Adrenal gland (tissue), 12 donors: ENCODE data around the gene TFCP2L1. TPM values are rescaled to one million over a fixed set of nuclear protein-coding genes. Genes with fewer than 3 reads are reported as not detected.

Source experiments
- DNase-seq, 7 donors: peaks; one replicate each; pipeline ENCODE4 v3.0.0-alpha.2; 2019 to 2020
- H3K27ac ChIP-seq, 5 donors: fragments of 200-600 bp; sonication (generic) in 4 of 5; 1 replicate in 3 of 5; 2 replicates in 2 of 5; pipeline versions ENCODE4 v1.5.1 to v1.8.0; 2016 to 2020; ENCODE audit warnings: mild to moderate bottlenecking in 1 of 5
- H3K27me3 ChIP-seq: fragments of 200-600 bp; 2 replicates; pipeline ENCODE4 v1.8.0; 2021
- H3K36me3 ChIP-seq, 2 donors: fragments of 200-600 bp; replicated peaks in 1 of 2; 1 replicate in 1 of 2; 2 replicates in 1 of 2; pipeline versions ENCODE4 v1.5.1 to v1.8.0; 2018 to 2022
- H3K4me1 ChIP-seq, 2 donors: fragments of 200-600 bp; replicated peaks in 1 of 2; 1 replicate in 1 of 2; 2 replicates in 1 of 2; pipeline versions ENCODE4 v1.5.1 to v1.8.0; 2018 to 2021
- H3K4me3 ChIP-seq, 4 donors: fragments of 200-600 bp; sonication (generic) in 3 of 4; one replicate each; pipeline ENCODE4 v1.5.1; 2016 to 2018
- H3K9me3 ChIP-seq, 3 donors: fragments of 200-600 bp; sonication (generic) in 1 of 3; replicated peaks in 1 of 3; 1 replicate in 2 of 3; 2 replicates in 1 of 3; pipeline versions ENCODE4 v1.5.1 to v1.8.0; 2016 to 2021
- POLR2A ChIP-seq, 2 donors: fragments of 450-650 bp; IDR thresholded peaks; one replicate each; pipeline ENCODE4 v1.6.1; 2017; ENCODE audit warnings: antibody characterized with exemption in 2 of 2, mild to moderate bottlenecking in 2 of 2, moderate library complexity in 1 of 2
- WGBS, 4 donors: extraction: QIAGEN DNeasy Blood & Tissue Kit in 2 of 4; methylation state at CpG; one replicate each; pipeline versions ENCODE4 v1.1.5 to v1.1.7; 2013 to 2017; 5-methylcytosine and 5-hydroxymethylcytosine counted together
- intact Hi-C, 2 donors: fragments of 100-400 bp; cut with DNase I; formaldehyde crosslinking; loops; one replicate each; pipeline versions ENCODE4 v1.14.1 to v1.15.0; 2022 to 2023
- polyA plus RNA-seq, 3 donors: library from polyadenylated mRNA; stranded (reverse); fragments of 200-250 nt in 2 of 3; fragments of 350-450 nt in 1 of 3; fragmentation: Illumina TruSeq in 1 of 3; extraction: RNeasy Lipid Tissue Mini Kit (QIAGEN cat#74804) in 1 of 3; gene quantifications; one replicate each; pipeline ENCODE4 v1.2.3, GENCODE V29; 2013 to 2014
- total RNA-seq, 9 donors: library from RNA; depleted of rRNA in 4 of 9; stranded (reverse); fragments of >200 nt in 4 of 9; fragments of 120-200 nt in 1 of 9; fragmentation: NEBNext Ultra II Directional in 1 of 9; extraction: Animal tissue kit (Norgen Biotek cat#: 25700) in 1 of 9; gene quantifications; one replicate each; pipeline versions ENCODE4 v1.1.0 to v1.2.4, GENCODE V29; 2013 to 2023
- TF ChIP-seq, protein P1 (sequence below), 6 experiments: fragments of 450-650 bp in 4 of 6; fragments of 200-600 bp in 2 of 6; sonication (generic) in 1 of 6; IDR thresholded peaks; 1 replicate in 5 of 6; 2 replicates in 1 of 6; pipeline versions ENCODE4 v1.5.1 to v1.8.0; 2016 to 2021; ENCODE audit warnings: antibody characterized with exemption in 6 of 6, mild to moderate bottlenecking in 2 of 6, moderate library complexity in 1 of 6
- donor health status: healthy with polysubstance abuse.
- donor health status: Bipolar disorder and iron deficiency.
- donor health status: DM: yes; HTN: yes; CAD: no.
- donor health status: DM: no; HTN: no; CAD: no.
- donor health status: DM: no; HTN: no; CAD: no.
- donor health status: DM: yes; HTN: yes; CAD: no.

The TFCP2L1 gene
- total and polyA plus RNA-seq, 12 donors: 0.17 to 2.5 (median 0.87) TPM

DNA sequence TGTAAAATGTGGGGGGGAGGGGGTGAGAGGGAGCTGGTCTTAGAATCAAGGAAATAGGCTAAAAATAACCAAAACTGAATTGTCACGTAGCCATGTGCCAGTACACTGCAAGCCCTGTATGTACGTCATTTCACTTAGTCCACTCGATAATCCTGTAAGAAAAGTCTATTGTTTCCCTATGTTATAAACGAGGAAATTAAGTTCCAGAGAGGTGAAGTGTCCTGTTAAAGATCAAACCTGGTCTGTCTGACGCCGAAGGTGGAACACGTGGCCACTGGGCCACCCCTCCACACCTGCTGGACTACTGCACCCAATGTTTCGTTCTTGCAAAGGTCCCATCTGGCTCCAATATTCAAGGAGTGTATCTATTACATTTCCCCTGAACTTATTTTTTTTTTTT, 29.6 kb downstream of the TFCP2L1 start:
- H3K27ac ChIP-seq: no peak overlapping the region
- no peak overlapping the region for H3K4me3 ChIP-seq
- no peaks in the 10 kb centered on the region for H3K36me3 ChIP-seq
- TF ChIP-seq POLR2A (IDR thresholded peaks at IDR 0.05): no peak
- TF ChIP-seq, protein P1, sequence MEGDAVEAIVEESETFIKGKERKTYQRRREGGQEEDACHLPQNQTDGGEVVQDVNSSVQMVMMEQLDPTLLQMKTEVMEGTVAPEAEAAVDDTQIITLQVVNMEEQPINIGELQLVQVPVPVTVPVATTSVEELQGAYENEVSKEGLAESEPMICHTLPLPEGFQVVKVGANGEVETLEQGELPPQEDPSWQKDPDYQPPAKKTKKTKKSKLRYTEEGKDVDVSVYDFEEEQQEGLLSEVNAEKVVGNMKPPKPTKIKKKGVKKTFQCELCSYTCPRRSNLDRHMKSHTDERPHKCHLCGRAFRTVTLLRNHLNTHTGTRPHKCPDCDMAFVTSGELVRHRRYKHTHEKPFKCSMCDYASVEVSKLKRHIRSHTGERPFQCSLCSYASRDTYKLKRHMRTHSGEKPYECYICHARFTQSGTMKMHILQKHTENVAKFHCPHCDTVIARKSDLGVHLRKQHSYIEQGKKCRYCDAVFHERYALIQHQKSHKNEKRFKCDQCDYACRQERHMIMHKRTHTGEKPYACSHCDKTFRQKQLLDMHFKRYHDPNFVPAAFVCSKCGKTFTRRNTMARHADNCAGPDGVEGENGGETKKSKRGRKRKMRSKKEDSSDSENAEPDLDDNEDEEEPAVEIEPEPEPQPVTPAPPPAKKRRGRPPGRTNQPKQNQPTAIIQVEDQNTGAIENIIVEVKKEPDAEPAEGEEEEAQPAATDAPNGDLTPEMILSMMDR (IDR thresholded peaks at IDR 0.05): no peak
- 81 to 84% (median 83%) methylated on average over 8 of the region's 8 CpGs for WGBS, 4 donors
- H3K4me1 ChIP-seq: no peaks in the 10 kb centered on the region
- no peaks in the 10 kb centered on the region for H3K27me3 ChIP-seq
- intact Hi-C loops: no loop called here
- no peak for DNase-seq
- H3K9me3 ChIP-seq: no peaks in the 10 kb centered on the region

DNA sequence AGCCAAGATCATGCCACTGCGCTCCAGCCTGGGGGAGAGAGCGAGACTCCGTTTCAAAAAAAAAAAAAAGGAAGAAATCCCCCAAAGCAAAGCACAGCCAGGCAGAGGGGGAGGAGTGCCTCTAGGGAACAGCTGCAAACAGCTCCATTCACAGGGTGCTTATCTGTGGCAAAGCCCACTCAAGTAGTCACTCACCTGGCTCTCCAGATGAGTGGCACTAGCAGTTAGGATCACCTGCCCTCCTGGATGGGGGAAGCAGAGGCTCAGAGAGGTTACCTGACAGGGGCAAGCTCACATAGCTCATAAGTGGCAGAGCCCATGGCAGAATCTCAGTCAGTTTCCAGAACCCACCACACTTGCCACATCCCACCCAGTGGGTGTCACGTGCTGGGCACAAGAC, 30.3 kb downstream of the TFCP2L1 start:
- intact Hi-C loops: no loop called here
- Histone ChIP-seq H3K27me3 (no peaks in the 10 kb centered on the region), H3K4me1 (no peaks in the 10 kb centered on the region), H3K9me3 (no peaks in the 10 kb centered on the region), H3K4me3 (no peak overlapping the region), H3K27ac (no peak overlapping the region), H3K36me3 (no peaks in the 10 kb centered on the region)
- no peak for DNase-seq
- 78 to 87% (median 87%) methylated on average over 3 to 4 of the region's 4 CpGs for WGBS, 4 donors
- TF ChIP-seq, protein P1 (IDR thresholded peaks at IDR 0.05): no peak
- no peak for TF ChIP-seq POLR2A (IDR thresholded peaks at IDR 0.05)

DNA sequence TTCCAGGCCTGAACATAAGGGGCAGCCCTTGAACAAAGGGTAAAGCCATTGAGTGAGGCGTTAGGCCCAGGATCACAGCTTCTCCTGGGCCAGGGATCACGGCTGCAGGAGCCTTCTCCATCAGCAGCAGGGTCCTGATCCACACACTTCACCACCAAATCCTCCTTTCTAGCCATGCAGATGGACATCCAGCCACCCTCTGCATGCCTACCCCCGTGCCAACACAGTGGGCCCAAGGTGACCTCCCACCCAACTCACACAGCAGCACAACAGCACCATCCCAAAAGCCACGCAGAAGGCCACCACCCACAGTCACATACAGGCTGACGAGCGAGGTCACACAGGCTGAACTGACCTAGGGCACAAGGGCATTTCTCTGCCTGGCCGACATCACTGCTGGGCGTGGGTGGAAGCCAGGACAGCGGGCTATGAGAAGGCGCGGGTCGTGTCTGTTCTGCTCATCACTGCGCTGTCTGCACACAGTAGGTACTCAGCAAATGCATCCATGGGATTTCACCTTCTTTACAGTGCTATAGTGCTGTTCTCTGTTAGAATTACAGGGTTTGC, 31.2 kb downstream of the TFCP2L1 start:
- H3K9me3 ChIP-seq: no peaks in the 10 kb centered on the region
- H3K4me3 ChIP-seq: no peak overlapping the region
- H3K27ac ChIP-seq: no peak overlapping the region
- H3K4me1 ChIP-seq: no peaks in the 10 kb centered on the region
- no peak for DNase-seq
- H3K36me3 ChIP-seq: no peaks in the 10 kb centered on the region
- intact Hi-C loops: no loop called here
- no peaks in the 10 kb centered on the region for H3K27me3 ChIP-seq
- WGBS, 4 donors: 81 to 88% (median 85%) methylated on average over 8 to 13 of the region's 13 CpGs
- TF ChIP-seq, protein P1 (IDR thresholded peaks at IDR 0.05): no peak
- TF ChIP-seq POLR2A (IDR thresholded peaks at IDR 0.05): no peak

DNA sequence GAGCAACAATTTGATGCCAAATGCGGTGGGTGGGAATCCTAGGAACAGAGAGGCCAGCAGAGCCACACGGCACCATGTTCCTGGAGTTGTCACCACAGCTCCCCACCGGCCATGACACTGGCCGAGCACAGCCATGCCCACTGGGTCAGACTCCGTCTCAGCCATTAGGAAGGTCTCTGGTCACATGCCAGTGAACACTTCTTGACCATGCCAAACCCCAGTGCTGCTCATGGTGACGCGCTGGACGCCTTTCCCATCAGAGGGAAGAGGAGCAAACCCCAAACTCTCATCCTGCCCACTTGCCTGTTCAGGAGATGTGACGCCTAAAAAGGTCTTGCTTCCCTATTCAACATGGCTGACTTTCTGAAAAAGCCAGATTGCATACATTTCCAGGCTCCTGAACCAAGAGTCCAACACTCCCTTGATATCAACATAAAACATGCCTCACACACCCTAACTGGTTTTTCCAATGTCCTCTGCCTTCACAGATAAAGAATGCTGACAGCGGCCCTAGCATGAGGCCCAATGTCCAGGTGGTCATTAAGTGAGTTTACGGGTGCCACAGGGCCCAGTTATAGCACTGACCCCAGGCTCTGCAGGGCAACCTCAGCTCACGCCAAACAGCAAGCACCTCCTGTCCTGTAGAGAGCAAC, 31.9 kb downstream of the TFCP2L1 start:
- WGBS, 4 donors: 90 to 93% (median 92%) methylated on average over 8 to 12 of the region's 12 CpGs
- no peaks in the 10 kb centered on the region for H3K27me3 ChIP-seq
- no peak overlapping the region for H3K4me3 ChIP-seq
- H3K4me1 ChIP-seq: no peaks in the 10 kb centered on the region
- H3K36me3 ChIP-seq: no peaks in the 10 kb centered on the region
- H3K27ac ChIP-seq: no peak overlapping the region
- no peaks in the 10 kb centered on the region for H3K9me3 ChIP-seq
- no peak for DNase-seq
- TF ChIP-seq POLR2A (IDR thresholded peaks at IDR 0.05): no peak
- TF ChIP-seq, protein P1 (IDR thresholded peaks at IDR 0.05): no peak
- intact Hi-C loops: no loop called here
